Erythroblast (primary cell): ENCODE data around the gene KCNF1.

Experiments used
- DNase-seq, 2 experiments: peaks; one replicate each; lab custom pipeline; 2025; lab: John Stamatoyannopoulos, UW
- GATA1 ChIP-seq: IDR thresholded peaks from 2 replicates; pipeline ENCODE4 v1.6.1; 2011; ENCODE audit warnings: low read depth, mild to moderate bottlenecking, control low read depth, low read length, moderate library complexity
- POLR2A ChIP-seq: IDR thresholded peaks from 2 replicates; pipeline ENCODE4 v1.6.1; 2011; ENCODE audit warnings: mild to moderate bottlenecking, low read length

The KCNF1 gene

GRCh38 chr2:10935953-10936942 is 24.5 kb downstream of the KCNF1 start:
- DNase-seq, result no peak
- TF ChIP-seq GATA1 (no peak), POLR2A (no peak)

DNA sequence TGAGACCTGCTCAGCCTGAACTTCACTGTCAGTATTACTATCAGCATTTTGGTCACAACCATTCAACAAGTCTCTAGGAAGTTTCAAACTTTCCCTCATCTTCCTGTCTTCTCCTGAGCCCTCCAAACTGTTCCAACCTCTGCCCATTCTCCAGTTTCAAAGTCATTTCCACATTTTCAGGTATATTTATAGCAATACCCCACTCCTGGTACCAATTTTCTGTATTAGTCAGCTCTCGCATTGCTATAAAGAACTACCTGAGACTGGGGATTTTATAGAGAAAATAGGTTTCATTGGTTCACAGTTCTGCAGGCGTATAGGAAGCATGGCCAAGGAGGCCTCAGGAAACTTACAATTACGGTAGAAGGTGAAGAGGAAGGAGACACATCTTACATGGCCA is 27.3 kb downstream of the KCNF1 start:
- DNase-seq, result no peak
- no peak for TF ChIP-seq POLR2A
- TF ChIP-seq GATA1, result no peak

DNA sequence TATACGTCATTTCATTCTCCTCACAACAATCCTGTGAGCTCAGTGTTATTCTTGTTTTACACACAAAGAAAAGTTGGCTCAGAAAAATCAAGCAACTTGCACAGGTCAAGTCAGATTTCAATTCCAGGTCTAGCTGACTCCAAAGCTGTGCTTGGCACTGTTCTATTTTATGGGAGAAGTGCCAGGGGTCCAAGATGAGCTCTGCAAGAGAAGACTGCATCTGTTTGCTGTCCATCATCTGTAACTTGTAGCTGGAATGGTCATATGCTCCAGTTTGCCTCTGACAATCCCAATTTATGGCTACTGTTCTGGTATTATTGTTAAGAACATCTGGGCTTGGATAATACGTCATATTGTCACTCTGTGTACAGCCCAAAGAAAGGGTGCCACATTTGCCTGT is 28.9 kb downstream of the KCNF1 start:
- DNase-seq, result no peak

DNA sequence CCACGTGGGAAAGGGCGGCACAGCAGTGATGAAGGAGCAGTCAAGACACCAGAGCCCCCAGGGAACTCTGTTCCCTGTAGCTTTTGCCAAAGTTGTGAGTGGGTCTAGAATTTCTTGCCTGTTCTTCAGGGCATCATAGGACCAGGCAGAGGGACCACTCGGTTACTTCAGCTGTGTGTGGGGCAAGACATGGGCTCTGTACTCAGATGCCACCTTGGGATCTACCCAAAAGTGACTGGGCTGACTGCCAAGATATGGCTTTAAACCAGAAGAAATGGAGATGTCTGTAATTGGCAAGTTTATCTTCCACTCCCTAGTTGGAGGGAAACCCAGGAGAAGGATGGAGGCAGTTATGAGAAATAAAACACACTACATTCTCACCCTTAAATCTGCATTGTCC is 29.6 kb downstream of the KCNF1 start:
- no peak for TF ChIP-seq GATA1
- no peak for TF ChIP-seq POLR2A
- no peak for DNase-seq

More for the DNA sequence above, 28.9 kb downstream of the KCNF1 start:
- no peak for TF ChIP-seq POLR2A
- no peak for TF ChIP-seq GATA1

GRCh38 chr2:10944799-10945198 is 33.1 kb downstream of the KCNF1 start:
- TF ChIP-seq GATA1 (no peak), POLR2A (no peak)
- no peak for DNase-seq

- TF ChIP-seq GATA1 (no peak), POLR2A (no peak)
- DNase-seq, result no peak
These were observed 34.7 kb downstream of the KCNF1 start for GRCh38 chr2:10946394-10946793.

DNA sequence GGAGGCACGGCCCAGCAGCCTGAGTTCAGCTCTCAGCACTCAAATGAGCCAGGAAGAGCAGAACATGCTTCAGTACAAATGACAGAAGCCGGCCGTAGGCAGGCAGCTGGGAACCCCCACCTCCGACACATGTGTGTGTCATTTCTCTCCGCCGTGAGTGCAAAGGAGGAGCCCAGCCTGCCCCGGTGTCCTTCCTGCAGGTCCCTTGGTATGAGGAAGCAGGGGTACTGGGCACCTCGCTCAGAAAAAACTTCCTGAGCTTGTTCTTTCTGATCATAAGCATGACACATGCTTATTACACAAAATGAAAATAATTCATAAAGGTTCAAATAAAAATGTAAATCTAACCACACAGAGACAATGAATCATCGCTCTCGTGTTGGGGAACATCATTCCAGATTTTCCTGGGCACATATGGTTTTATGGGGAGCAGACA is 35.3 kb downstream of the KCNF1 start:
- DNase-seq, result no peak
- TF ChIP-seq POLR2A (no peak), GATA1 (no peak)

DNA sequence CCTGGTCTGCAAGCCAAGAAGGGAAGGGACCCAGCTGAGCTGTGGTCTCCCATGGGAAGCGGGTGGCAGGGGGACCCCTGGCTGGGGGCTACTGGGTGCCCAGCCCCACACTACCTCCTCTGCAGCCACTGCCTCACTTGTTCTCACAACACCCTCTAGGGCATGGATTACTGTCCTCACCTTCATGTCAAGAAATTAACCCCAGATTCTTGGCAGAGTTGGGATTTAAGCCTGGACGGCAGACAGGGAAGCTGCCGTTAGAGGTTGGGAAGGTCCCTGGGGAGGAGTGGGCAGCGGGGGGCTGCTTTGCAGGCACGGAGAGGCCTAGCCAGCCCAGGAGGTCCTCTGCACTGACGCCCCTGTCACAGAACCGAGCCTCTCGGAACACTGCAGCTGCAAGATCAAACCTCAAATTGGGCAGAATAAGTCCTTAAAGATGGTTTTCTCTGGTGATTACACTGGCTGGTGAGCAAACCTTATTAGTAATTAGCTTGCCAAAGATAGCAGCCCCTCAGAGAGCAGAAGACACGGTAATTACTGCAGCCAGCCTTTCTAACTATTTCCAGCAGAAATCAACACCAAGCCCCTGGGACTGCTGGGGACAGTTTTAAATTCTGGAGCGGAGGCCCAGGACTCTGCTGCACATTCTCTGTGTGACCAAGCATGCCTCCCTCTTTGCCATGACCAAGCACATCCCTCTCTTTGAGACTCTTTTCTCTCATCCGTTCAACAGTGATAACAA is 35.9 kb downstream of the KCNF1 start:
- no peak for DNase-seq
- TF ChIP-seq POLR2A, result no peak
- no peak for TF ChIP-seq GATA1

- no peak for DNase-seq
- TF ChIP-seq GATA1 (no peak), POLR2A (no peak)
These were observed 36.4 kb downstream of the KCNF1 start for GRCh38 chr2:10948188-10948564.

DNA sequence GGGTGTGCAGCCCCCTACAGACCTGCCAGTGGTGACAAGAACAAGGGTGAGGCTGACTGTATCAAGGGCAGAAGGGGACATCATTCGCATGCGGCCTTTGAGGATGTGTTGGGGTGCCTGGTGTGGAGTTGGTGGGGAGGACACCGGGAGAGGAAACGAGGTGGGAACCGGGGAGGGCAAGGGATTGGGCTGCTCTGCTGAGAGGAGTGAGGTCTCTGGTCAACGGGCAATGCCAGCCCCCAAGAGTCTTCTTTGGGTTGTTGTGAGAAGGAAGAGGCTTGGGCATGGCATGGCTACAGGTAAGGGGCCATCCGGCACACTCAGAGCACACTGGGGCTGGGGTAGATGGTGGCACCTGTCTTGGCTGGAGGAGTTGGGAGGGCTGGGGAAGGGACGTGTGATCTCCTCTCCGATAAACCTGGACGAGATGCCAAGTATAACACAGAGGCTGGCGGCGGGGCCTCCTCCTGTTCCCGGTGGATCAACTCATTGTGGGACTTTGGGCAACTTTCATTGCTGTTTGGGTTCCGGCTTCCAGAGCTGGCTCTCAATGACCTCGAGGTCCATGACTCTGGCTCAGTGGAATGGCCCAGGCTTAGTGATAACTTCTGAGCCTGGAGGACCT is 37.0 kb downstream of the KCNF1 start:
- TF ChIP-seq POLR2A (no peak), GATA1 (no peak)
- DNase-seq, result no peak

- TF ChIP-seq GATA1 (no peak), POLR2A (no peak)
- DNase-seq, result no peak
These were observed 38.1 kb downstream of the KCNF1 start for GRCh38 chr2:10949835-10950234.

- no peak for DNase-seq
- TF ChIP-seq GATA1, result no peak
- TF ChIP-seq POLR2A, result no peak
These were observed 40.1 kb downstream of the KCNF1 start for GRCh38 chr2:10951558-10952414.

- no peak for DNase-seq
- no peak for TF ChIP-seq GATA1
- no peak for TF ChIP-seq POLR2A
These were observed 42.7 kb downstream of the KCNF1 start for GRCh38 chr2:10954416-10954815.
